ENCODE results near the gene CDKL4. TPM values are rescaled to one million over a fixed set of nuclear protein-coding genes. Genes with fewer than 3 reads are reported as not detected.

CDKL4 gene
- total and polyA plus RNA-seq, 2 of the 13 experiments (the other 11 are each of a cell fraction or from before 2014, with no cell fraction given), result 0.29 to 0.50 TPM

DNA sequence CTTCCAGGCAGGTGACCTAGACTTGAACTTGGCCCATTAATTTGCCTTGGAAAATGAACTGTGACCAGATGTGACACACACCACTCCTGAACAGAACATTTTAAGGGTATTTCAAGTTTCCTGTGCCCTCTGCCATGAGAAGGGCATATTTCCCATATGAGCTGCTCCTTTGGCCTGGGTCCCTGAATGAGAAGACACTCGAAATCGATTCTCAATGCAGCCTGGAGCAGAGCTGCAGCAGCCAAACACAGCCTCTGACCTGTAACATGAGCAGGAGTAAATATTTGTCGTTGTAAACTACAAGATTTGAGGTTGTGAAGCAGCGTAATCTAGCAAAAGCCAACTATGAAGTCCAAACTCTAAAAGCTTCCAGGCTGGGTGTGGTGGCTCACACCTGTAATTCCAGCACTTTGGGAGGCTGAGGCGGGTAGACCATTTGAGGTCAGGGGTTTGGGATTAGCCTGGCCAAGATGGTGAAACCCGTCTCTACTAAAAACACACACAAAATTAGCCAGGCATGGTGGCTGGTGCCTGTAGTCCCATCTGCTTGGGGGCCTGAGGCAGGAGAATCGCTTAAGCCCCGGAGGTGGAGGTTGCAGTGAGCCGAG, 92.8 kb downstream of the CDKL4 start (continued):
- TF ChIP-seq, protein P1, sequence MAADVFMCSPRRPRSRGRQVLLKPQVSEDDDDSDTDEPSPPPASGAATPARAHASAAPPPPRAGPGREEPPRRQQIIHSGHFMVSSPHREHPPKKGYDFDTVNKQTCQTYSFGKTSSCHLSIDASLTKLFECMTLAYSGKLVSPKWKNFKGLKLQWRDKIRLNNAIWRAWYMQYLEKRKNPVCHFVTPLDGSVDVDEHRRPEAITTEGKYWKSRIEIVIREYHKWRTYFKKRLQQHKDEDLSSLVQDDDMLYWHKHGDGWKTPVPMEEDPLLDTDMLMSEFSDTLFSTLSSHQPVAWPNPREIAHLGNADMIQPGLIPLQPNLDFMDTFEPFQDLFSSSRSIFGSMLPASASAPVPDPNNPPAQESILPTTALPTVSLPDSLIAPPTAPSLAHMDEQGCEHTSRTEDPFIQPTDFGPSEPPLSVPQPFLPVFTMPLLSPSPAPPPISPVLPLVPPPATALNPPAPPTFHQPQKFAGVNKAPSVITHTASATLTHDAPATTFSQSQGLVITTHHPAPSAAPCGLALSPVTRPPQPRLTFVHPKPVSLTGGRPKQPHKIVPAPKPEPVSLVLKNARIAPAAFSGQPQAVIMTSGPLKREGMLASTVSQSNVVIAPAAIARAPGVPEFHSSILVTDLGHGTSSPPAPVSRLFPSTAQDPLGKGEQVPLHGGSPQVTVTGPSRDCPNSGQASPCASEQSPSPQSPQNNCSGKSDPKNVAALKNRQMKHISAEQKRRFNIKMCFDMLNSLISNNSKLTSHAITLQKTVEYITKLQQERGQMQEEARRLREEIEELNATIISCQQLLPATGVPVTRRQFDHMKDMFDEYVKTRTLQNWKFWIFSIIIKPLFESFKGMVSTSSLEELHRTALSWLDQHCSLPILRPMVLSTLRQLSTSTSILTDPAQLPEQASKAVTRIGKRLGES (CRISPR knock-in tag; IDR thresholded peaks at IDR 0.05; ENCODE audit: borderline replicate concordance), result no peak
- TF ChIP-seq ZNF263 (CRISPR knock-in tag; IDR thresholded peaks at IDR 0.05) (no peak), ZBTB38 (CRISPR knock-in tag; IDR thresholded peaks at IDR 0.05) (no peak), ZNF558 (CRISPR knock-in tag; IDR thresholded peaks at IDR 0.05; ENCODE audit: borderline replicate concordance) (no peak), ZNF740 (CRISPR knock-in tag; IDR thresholded peaks at IDR 0.05) (no peak), SPEN (CRISPR knock-in tag; IDR thresholded peaks at IDR 0.05; ENCODE audit: low read depth) (no peak), SNRNP70 (IDR thresholded peaks at IDR 0.05; ENCODE audit: low read depth, low read length) (no peak), NR2F2 (IDR thresholded peaks at IDR 0.05; ENCODE audit: borderline replicate concordance, low read depth) (peak; percentile 94), MLLT10 (CRISPR knock-in tag; IDR thresholded peaks at IDR 0.05) (no peak), GTF2F1 (IDR thresholded peaks at IDR 0.05; ENCODE audit: low read length) (no peak), ZNF10 (CRISPR knock-in tag; IDR thresholded peaks at IDR 0.05; ENCODE audit: borderline replicate concordance, low read depth) (no peak), PAF1 (CRISPR knock-in tag; IDR thresholded peaks at IDR 0.05) (no peak), SOX5 (CRISPR knock-in tag; IDR thresholded peaks at IDR 0.05; ENCODE audit: borderline replicate concordance) (peak; percentile 90), PRDM15 (CRISPR knock-in tag; IDR thresholded peaks at IDR 0.05) (no peak), ZSCAN31 (CRISPR knock-in tag; IDR thresholded peaks at IDR 0.05; ENCODE audit: low read depth) (no peak)
- TF ChIP-seq, protein P2, sequence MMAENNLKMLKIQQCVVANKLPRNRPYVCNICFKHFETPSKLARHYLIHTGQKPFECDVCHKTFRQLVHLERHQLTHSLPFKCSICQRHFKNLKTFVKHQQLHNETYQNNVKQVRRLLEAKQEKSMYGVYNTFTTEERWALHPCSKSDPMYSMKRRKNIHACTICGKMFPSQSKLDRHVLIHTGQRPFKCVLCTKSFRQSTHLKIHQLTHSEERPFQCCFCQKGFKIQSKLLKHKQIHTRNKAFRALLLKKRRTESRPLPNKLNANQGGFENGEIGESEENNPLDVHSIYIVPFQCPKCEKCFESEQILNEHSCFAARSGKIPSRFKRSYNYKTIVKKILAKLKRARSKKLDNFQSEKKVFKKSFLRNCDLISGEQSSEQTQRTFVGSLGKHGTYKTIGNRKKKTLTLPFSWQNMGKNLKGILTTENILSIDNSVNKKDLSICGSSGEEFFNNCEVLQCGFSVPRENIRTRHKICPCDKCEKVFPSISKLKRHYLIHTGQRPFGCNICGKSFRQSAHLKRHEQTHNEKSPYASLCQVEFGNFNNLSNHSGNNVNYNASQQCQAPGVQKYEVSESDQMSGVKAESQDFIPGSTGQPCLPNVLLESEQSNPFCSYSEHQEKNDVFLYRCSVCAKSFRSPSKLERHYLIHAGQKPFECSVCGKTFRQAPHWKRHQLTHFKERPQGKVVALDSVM (CRISPR knock-in tag; IDR thresholded peaks at IDR 0.05), result no peak; the same call in 1 of the 2 replicates

Measured in HepG2 (cell line).